ENCODE results near the gene HSPB1.

GRCh38 chr7:76281706-76282343 lies 20.6 kb upstream of the HSPB1 start:
- TF ChIP-seq CTCF (IDR thresholded peaks at IDR 0.05; ENCODE audit: poor library complexity): no peak
- peak; percentile 4 for TF ChIP-seq EZH2 (IDR thresholded peaks at IDR 0.05; ENCODE audit: borderline replicate concordance)
- no peak for TF ChIP-seq EZH2phosphoT487 (IDR thresholded peaks at IDR 0.05; ENCODE audit: low read depth, severe bottlenecking, unreplicated experiment)

All from hepatocyte (in vitro differentiated cells).